Neural progenitor cell (in vitro differentiated cells): ENCODE results near the gene ASTN2.

ENCODE experiments used
- EZH2 ChIP-seq: fragments of 200-600 bp; sonication (generic); IDR thresholded peaks from 2 replicates; pipeline ENCODE4 v1.6.1; 2017; ENCODE audit warnings: antibody characterized with exemption, mild to moderate bottlenecking, moderate library complexity
- TF ChIP-seq, protein P1 (sequence below): fragments of 200-600 bp; sonication (generic); IDR thresholded peaks from 2 replicates; pipeline ENCODE4 v1.5.1; 2017; ENCODE audit warnings: antibody characterized with exemption, mild to moderate bottlenecking

DNA sequence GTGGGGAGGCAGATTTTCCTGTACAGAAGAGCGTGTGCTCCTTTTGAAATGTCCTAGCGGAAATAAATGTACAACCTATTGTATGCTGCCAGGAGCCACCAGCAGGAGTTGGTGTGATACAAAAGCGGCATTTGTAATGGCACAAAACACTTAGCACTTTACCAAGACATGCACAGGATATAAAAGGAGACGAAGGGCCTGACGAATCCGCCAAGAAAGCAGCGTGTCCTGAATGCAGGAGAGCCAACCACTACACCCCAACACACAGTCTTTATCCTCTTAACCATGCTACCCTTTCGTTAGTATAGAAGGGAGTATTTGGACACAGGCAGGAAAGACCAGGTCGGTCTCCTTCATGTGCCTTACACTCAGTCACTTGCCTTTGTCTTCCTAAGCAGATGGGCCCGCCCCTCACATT, 509.7 kb downstream of the ASTN2 start:
- no peak for TF ChIP-seq EZH2
- TF ChIP-seq, protein P1, sequence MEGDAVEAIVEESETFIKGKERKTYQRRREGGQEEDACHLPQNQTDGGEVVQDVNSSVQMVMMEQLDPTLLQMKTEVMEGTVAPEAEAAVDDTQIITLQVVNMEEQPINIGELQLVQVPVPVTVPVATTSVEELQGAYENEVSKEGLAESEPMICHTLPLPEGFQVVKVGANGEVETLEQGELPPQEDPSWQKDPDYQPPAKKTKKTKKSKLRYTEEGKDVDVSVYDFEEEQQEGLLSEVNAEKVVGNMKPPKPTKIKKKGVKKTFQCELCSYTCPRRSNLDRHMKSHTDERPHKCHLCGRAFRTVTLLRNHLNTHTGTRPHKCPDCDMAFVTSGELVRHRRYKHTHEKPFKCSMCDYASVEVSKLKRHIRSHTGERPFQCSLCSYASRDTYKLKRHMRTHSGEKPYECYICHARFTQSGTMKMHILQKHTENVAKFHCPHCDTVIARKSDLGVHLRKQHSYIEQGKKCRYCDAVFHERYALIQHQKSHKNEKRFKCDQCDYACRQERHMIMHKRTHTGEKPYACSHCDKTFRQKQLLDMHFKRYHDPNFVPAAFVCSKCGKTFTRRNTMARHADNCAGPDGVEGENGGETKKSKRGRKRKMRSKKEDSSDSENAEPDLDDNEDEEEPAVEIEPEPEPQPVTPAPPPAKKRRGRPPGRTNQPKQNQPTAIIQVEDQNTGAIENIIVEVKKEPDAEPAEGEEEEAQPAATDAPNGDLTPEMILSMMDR, result no peak
